Fibroblast of upper back skin (primary cell): Measurements from ENCODE around the gene RUNX2.

Experiments used
- DNase-seq: peaks from one replicate; pipeline ENCODE4 v3.0.0-alpha.2; 2013

Gene RUNX2

DNA sequence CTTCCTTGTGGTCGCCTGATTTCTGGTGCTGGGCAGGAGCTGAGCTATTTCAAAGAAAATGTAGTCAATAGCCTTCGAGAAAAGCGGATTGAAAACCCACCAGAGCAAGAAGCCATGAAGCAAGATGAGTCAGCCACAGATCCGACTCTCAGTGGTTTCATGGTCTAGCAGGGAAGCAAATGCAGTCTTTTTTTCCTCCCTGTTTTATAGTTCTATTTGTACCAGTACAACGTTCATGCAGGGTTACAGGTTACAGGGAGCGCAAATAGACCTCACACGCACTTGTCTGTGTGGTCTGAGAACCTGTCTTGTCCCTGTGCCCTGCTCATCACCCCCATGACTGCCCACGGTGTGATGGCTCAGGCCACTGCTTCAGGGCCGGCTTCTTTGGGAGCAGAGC is 359.4 kb downstream of the RUNX2 start:
- DNase-seq, result no peak

DNA sequence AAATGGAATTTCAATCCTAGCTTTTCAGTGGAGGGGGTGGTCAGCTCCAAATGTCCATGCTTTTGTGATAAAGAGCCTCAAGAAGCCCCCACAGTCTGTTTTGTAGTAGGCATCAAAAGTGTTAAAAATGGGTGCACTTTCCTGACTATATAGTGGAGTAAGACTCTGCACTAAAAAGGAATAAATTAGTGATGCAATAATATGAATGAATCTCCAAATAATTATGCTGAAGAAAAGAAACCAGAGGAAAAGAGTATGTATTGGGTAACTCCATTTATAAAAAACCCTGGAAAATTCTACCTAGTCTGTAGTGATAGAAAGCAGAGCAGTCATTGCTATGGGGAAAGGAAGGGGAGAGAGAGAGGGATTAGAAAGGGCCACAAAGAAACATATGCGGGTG is 360.1 kb downstream of the RUNX2 start:
- no peak for DNase-seq

DNA sequence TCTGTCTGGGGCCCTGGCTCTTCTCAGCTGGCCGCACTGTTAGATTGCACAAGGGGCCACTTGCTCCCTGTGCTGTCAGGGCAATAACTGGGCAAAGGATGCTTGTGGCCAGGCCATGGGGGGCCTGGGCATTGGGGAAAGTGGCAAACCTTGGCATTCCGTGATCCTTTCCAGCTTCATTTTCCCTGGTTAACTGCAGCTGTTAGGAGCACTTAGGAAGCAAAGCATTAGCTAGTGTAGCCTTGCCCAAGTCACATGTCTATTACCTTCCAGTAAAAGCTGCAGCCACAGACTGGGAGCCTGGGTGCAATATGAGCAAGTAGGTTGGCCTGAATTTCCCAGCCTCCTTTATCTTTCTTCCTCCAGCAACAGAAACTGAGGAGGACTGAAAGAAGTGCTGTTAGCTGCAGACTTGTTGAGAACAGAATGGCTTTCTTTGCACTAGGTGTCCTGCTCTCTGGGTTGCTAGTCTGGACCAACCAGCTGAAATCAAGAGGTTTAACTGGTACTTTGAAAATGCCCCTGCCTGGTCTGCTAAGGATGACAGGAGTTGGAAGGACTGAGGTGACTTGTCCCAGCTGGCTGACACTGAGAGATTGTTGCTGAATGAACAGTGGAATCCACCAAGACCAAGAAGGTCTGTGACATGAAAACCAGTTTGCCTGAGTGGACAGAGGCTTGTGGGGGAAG is 361.9 kb downstream of the RUNX2 start:
- DNase-seq, result no peak

DNA sequence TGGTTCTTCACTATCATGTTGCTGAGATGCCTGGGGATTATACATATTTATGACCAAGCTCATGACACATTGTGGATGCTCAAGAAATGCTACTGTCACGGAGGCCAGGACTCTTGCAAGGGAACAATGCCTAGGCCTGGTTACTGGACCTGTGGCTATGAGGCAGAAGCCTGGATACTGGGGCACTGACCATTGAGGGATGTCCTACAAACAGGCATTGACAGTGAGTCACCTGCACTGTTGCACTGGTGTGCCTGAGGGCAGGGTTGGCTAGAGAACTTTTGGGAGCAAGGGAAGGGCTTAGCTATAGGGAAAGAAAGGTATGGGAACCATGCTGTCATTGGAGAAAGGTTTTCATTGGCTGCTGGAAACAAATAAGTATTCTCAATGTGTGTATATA is 362.7 kb downstream of the RUNX2 start:
- no peak for DNase-seq

DNA sequence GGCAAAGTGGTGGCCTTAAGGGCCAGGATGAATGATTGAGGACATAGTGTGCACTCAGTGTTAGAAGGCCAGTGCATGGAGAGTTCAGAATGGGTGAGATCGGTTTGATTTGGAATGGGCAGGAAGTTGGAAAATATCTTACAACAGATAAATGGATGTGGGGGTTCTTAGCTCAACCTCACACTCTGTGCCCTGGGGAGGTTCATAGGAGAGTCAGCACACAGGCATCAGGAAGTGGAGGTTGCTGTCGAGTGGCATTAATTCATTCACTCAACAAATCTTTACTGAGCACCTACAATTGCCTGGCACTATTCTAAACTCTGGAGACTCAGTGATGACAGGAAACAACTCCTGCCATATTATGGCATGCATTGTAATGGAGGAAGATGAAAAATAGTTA is 363.3 kb downstream of the RUNX2 start:
- peak; percentile 45 for DNase-seq

DNA sequence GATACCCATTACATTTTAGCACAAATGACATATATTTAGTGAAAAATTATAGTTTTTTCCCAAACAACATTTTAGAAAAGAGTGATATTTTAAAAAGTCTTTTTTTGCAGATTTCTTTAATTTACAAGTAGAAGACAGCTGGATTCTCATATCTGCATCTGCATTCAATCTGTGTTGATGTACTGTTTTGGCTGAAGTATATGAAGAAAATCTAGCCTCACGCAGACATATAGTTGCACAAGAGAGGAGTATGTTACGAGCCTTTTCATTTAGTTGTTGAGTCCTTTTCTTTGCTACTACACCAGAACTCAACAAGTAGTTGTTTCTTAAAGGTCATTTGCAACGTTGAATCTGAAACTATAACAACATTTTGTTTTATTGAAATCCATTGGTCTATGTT is 363.9 kb downstream of the RUNX2 start:
- no peak for DNase-seq

DNA sequence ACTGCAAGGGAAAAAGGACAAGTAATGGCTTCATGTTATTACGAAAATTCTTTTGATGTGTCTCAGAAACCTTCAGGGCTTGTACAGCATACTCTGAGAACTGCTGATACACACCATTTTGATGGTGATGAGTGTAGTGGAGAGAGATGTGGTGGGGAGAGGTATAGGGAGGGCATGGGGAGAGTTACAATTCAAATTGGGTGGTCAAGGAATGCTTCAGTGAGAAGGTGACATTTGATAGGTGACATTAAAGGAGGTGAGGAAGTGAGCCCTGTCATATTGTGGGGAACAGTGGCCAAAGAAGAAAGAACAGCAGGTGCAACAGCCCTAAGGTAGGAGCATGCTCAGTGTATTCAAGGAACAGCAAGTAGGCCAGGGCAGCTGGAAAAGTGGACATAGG is 368.6 kb downstream of the RUNX2 start:
- DNase-seq, result no peak

DNA sequence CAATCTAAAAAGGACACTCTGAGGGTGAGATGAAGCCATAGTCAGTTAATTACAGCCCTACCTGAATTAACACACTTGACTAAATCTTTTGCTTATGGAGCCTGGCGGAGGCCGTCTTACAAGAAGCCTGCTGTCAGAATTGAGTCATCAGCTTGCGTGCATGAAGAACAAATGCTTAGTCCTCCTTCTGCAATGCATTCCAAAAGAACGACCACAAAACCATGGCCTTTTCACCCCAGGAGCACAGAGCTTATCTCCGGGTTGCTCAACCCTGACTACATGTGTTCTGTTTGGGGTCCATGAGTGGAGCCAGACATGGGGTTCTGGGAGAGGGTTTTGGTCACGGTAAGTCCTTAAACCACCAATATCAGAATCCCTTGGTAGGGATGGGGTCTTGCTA is 369.5 kb downstream of the RUNX2 start:
- peak; percentile 98 for DNase-seq

DNA sequence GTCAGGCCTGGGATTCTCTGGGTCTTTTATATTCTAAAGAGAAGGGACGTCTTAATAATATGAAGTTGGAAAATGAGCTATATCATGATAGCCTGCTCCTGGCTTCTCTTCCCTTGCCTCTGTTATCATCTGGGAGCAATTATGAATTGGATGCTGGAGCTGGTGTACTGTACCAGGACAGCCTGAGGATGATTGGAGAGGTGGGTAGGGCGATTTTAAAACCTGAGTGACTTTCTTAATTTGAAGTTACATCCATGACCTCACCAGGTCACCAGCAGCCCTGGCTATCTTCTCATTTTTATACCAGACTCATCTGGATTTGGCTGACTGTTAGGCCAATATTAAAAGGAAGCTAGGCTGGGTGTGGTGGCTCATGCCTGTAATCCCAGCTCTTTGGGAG is 369.9 kb downstream of the RUNX2 start:
- peak; percentile 75 for DNase-seq

DNA sequence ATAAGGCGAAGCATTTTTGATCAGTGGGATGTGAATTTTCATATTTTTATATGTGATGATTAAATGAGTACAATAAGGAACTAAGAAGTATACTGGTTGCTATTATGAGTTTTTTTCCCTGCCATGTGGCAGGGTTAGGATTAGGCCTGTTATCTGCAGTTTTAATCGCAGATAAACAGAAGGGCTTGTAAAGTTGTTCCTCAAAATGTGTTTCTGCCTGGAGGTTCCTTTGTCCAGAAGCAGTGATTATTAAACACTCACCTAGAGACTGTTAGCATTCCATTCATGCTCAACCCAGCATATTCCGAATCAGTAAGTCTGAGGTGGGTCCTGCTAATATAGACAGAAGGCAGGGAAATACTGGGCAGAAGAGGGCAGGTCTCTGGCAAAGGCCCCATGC is 371.5 kb downstream of the RUNX2 start:
- no peak for DNase-seq

DNA sequence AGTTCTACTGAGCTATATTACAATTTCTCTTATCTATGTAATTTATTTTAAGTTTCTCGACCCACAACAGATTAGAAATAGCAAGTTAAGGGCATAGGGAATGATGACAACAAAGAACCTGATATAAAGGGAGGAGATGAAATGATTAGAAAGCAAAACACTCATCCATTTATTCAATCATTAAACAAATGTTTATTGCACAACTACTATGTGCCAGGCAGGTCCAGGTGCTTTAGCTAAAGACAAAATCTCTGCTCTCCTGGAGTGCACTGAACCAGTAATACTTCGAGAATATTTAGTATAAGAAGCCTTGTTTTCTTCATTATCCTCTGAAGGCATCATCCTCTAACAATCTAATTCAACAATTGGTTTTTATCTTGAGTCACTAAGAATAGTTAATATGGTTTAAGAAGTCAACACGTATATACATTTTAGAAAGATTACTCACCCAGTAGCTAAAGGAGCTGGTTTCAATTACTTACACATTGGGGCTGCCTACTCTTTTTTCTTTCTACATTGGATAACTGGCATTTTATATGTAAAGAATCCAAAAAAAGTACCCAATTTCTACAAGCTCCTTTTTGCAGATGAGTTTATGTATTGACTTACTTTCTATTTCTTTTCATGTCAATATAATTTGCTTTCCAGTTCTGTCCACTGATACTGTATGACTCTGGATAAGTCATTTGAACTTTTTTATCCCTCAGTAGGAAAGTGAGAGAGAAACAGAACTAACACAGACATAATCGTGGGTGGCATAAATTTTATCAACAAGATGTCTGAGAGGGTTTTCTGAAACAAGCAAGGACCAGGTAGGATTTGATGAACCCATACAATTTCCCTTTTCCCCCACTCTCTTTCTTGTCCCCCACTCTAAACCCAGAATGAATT is 375.0 kb downstream of the RUNX2 start:
- peak; percentile 83 for DNase-seq

DNA sequence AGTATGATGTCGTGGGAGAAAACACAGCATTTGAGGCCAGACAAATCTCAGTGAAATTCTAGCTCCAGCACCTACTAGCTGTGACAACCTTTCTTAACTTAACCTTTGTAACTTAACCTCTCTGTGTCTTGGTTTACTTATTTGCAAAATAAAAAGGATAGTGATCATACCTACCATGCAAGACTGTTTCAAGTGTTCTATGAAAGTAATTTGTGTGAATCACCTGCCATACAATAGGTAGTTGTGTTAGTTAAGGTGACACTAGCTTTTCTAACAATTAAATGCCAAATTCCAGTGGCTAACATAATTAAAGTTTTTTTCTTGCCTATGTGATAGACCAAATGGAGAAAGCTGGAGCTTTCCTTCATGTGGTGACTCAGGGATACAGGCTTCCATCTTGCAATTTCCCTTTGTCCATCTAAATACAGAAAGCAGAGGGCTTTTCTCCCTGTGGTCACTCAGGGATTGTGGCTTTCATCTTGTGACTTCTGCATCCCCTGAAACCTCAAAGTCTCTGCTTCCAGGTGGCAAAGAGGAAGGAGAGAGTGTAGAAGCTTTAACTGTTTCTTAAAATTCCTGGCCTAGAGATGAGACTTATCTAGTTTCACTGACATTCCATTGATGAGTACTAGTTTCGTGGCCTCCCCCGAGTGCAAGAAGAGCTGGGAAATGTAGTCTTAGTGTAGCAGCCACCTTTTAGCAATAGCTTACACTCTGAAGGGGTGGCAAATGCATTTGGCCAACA is 376.1 kb downstream of the RUNX2 start:
- peak; percentile 49 for DNase-seq

DNA sequence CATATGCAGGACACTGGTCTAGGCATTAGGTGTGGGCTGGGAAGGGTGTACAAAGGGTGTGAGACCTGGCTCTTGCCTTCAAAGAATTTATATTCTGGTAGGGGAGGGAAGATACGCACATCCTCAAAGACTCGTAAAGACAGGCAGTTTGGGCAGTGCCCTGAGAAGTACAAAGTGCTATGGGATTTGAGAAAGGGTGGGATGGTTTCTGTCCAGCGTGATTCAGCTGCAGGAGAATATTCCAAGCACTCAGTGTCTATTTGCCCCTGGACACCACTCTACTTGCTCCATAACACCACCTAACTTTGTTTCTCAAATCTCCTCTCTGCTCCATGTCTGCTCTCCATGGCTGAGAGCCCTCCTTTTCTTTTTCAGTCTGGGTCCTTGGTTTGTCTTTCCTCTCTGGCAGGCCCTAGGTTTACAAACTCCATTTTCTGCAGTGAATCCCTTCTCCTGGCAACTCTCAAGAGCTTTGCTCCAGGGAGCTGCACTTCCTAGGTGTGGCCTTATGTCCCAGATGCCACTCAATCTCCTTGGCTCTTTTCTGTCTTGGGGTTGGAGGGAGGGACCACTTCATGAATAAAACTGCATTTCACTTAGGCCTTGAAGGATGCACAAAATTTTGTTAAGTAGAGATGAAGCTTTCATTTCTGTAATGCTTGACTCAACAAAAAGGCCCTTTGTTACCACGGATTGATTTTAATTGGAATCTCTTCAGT is 377.2 kb downstream of the RUNX2 start:
- no peak for DNase-seq

DNA sequence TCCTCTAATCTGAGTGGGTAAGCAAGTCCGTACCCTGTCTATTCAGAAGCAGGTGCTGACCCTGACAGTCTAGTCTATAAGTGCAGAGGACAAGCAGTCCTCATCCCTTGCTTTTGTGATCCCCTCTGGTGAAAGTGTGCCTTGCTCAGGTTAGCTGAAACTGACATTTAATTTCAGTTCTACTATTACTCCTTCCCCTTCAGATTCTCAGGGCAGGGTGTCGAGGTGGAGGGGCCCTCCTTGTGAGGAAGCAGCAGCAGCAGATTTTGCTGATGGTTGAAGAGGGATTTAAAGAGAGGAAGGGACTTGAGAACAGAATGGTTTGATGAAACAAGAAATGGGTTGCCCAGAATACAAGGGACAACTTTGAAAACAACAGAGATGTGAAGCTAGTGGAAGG is 378.2 kb downstream of the RUNX2 start:
- no peak for DNase-seq

DNA sequence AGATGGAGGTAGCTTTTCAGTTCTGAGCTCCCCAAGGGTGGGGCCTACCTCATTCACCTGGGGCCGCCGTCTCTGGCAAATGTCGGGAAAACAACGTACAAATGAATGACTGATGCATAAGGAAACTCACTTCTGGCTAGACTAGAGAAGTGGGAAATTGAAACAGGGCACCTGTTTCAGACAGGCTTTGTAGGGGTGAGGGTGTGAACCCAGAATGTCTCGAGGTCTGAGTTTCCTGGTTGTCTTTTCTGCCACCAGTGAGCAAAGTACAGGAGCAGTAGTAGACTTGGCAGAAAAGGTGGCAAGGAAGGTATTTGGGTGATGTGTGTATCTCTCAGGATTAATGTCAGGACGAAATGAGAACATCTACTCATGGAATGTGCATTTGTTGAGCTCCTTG is 379.0 kb downstream of the RUNX2 start:
- no peak for DNase-seq

DNA sequence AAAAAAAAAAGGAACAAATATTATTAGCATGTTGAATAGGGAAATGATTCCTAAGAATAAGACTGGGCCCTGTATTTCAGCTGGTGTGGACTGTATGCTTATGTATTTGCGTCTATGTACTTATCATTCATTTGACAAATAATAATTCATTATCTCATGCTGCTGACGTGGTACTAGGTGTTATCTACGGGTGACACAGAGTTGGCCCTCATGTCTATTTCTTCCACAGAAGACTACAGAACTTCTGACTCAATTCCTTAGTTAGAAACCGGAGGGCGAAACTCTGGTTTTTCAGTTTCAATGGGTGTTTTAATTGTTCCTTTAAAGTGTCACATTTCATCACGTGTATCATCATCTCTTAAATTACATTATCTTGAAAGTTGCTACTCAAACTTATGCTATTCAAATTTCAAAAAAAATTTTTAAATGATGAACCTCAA is 381.7 kb downstream of the RUNX2 start:
- DNase-seq, result no peak

DNA sequence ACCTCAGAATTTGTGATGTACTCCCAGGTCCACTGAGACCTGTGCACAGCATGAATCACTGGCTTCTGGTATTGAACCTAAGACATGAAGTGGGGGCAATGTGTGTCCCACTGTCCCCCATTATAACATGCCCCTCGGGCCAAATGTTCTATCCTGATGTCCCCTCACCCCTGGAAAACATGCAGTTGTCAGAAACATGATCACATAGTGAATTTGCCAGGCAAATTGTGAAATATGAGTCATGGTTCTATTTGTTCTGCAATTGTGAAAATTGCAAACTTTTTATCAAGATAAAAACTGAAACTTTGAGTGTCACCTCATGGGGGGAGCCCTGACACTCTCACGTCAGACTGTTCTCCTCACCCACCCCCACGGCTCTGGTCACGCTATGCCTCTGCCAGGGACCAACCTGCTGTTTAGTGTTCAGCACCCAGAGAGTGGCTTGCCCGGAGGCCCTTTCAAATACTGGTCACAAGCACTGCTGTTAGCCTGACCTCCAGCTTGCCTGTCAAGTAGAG is 382.2 kb downstream of the RUNX2 start:
- no peak for DNase-seq

DNA sequence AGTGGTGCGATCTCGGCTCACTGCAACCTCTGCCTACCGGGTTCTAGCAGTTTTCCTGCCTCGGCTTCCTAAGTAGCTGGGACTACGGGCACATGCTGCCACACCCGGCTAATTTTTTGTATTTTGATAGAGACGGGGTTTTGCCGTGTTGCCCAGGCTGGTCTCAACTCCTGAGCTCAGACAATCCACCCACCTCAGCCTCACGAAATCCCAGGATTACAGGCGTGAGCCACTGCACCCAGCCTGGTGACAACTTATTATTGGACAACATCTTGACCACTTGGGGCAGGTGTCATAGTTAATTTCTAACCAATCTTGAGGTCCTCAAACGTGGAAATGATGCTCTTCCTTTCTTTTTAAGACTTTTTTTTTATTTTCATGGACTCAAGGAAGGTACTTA is 383.9 kb downstream of the RUNX2 start:
- DNase-seq, result no peak

DNA sequence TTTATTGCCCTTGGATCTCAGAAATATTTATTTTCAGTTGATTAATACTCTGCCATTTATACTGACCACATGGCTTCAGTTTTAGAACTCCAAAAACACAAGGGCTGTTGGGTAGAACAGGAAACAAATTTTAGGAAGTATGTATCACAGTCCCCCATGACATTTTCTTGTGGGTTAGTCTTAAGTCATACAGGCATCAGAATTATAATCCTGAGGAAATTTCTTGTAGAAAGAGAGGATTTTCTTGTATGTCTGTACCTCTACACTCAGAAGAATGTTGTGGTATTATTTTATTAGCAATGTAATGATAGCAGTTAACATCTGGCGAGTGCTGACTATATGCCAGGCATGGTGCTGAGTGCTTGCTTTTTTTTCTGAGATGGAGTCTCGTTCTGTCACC is 384.7 kb downstream of the RUNX2 start:
- peak; percentile 70 for DNase-seq
